IPS DF 19.7 (cell line): ENCODE measurements around the gene VWA8.
"Not testable (repeated sequence)": the region's sequence is repeated elsewhere in the genome, so short reads cannot be mapped to it uniquely, and the experiment has no call there.

Source experiments
- DNase-seq: peaks from one replicate; pipeline ENCODE4 v3.0.0-alpha.2; 2013; ENCODE audit warnings: low read depth, low spot score

Gene VWA8

GRCh38 chr13:41647699-41648313 lies 313.1 kb downstream of the VWA8 start:
- not testable (repeated sequence) for DNase-seq

- DNase-seq, result no peak
These were observed 315.6 kb downstream of the VWA8 start for GRCh38 chr13:41645331-41645730.

- no peak for DNase-seq
These were observed 316.2 kb downstream of the VWA8 start for GRCh38 chr13:41644742-41645141.

DNA sequence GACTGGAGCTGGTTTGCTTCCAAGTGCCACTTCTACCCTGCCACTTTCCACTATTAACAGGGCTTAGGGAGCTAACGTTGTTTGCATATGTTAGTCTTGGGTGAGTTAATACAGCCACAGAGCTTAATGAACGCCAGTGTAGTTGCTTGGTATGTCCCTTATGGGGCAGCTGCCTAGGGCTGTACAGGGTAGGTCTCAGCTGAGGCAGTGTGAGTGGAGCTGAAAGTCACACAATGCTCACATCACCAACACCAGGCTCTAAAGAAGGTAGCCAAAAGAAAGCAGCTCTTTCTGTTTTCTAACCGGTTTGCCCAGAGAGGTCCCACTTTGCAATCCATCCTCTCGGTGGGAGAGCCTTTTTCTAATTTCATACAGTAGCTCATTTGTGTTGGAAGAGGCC lies 317.4 kb downstream of the VWA8 start:
- no peak for DNase-seq

GRCh38 chr13:41641961-41642360 lies 318.9 kb downstream of the VWA8 start:
- no peak for DNase-seq

GRCh38 chr13:41641429-41641828 lies 319.5 kb downstream of the VWA8 start:
- DNase-seq, result no peak

DNA sequence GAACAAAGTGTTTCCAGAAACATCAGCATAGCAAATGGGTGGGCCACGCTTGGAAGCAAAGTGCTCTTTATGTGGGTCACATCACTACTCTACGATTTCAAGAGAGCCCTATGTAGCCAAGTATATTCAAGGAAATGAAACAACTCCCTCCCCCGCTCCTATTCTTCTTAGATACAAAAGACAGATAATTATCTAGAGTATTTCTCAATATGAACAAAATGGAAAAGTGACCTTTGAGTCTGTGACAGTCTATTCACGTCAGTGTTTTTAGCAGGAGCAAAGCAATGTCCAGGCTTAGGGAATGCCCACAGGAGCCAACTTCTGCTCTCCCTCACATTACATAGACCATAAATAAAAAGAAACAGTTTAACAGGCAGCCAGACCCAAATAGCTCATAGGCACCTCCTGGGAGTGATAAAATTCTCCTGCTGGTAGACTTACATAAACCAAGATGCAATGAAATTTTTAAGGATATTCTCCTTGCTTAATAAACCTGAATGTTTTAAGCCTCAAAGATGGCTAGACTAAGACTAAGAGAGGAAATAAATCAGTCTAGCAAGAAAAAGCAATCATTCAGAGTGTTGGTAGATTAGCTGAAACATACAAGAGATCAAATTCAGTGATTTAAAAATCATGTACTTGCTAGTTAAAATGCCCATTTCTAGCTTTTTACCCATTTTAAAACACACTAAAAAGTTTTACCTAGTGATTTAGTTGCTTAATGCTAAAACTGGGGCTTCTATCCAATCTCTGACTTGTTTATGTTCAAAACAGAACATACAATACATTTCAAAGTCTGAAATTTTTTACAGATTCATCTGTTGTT lies 320.7 kb downstream of the VWA8 start:
- DNase-seq, result no peak

GRCh38 chr13:41639237-41639904 lies 321.5 kb downstream of the VWA8 start:
- no peak for DNase-seq

DNA sequence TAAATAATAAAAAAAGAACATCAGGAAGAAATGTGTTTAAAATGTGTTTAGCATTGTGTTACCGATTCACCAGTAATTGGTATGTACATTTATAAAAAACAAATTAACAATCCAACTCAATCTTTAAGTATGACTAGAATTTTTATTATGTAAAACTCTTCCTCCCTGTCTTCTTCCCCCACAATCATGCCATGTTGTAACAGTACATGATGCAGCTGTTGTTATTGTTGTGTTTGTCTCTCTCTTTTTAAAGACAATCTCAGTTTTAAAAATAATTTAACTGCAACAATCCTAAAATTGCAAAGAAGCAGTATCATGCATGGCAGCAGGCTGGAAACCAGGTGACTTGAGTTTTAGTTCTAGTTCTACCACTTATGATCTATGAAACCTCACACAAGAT lies 323.3 kb downstream of the VWA8 start:
- DNase-seq, result no peak

DNA sequence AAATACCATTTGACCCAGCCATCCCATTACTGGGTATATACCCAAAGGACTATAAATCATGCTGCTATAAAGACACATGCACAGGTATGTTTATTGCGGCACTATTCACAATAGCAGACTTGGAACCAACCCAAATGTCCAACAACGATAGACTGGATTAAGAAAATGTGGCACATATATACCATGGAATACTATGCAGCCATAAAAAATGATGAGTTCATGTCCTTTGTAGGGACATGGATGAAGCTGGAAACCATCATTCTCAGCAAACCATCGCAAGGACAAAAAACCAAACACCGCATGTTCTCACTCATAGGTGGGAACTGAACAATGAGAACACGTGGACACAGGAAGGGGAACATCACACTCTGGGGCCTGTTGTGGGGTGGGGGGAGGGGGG lies 323.9 kb downstream of the VWA8 start:
- not testable (repeated sequence) for DNase-seq

- not testable (repeated sequence) for DNase-seq
These were observed 324.3 kb downstream of the VWA8 start for GRCh38 chr13:41636590-41636989.

- DNase-seq, result no peak
These were observed 326.5 kb downstream of the VWA8 start for GRCh38 chr13:41634407-41634806.

- no peak for DNase-seq
These were observed 327.1 kb downstream of the VWA8 start for GRCh38 chr13:41633776-41634175.

DNA sequence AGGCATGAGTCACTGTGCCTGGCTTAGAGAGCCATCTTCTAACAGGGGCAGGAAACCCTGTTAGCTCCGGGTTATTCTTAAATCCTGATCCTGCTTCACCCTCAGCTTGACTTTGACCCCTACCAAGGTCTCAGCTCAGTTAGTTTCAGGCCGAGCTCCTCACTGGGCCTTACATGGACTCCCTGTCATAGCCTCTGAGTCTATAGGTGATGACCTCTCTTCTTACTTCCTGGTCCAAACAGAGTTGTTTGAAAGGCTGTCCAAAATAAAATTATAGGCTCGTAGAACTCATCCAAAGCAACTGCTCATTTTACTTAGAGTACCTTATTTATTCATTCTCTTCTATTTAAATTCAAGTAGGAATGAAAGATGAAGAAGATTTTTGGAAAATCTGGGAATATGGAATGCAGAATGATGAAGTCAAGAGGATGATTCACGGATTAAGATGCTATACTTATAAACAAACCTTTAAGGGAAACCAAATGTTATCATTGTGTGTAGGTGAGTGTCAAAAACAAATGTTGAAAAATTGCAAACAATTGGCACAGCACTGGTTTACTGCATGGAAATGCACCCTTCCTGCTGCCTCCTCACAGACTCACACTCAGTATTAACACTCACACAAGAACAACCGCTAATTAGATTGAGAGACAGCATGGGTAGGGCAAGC lies 329.5 kb downstream of the VWA8 start:
- DNase-seq, result no peak

- no peak for DNase-seq
These were observed 333.5 kb downstream of the VWA8 start for GRCh38 chr13:41627425-41627824.

- DNase-seq, result no peak
These were observed 336.9 kb downstream of the VWA8 start for GRCh38 chr13:41624041-41624440.

DNA sequence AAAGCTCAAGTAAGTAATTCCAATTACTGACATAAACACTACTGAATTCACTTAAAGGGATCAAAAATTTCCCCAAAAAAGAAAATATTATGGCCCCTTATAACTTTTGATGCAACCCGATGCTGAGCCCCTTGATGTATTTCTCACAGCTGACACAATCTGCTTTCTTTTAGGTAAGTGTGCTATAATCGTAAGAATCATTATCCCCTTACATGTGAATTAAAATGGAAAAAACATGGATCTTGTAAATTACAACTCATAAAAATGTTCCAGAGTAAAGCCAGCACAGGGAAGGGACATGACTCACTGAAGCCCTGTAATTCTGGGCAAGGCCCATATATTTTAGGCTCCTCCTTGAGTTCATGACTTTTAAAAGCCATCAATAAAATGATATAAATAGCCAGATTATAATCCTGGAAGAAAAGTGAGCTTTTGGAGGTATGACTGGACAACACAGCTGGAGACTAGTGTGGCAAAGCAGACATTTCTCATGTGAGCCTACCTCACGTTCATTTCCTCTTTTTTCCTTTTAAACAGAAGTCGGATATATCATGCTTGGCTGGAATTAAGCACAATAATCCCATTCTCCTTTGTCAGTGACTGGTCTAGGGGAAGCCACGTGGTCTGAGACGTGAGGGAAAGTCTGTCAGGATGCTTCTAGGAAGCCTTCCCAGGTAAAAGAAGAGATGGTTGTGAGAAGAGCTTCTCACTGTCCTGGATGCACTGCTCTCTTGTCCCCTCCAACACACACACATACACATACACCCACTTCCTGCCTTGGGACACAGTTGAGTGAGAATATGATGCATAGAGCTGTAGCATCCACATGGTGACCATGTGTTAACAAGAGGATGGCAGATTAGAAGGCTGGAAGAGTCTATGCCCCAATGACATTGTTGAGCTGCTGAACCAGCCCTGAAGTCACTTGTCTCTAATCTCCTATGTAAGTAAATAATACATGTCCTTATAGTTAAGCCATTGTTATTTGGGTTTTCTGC lies 338.2 kb downstream of the VWA8 start:
- no peak for DNase-seq

GRCh38 chr13:41621716-41622431 lies 339.0 kb downstream of the VWA8 start:
- no peak for DNase-seq

DNA sequence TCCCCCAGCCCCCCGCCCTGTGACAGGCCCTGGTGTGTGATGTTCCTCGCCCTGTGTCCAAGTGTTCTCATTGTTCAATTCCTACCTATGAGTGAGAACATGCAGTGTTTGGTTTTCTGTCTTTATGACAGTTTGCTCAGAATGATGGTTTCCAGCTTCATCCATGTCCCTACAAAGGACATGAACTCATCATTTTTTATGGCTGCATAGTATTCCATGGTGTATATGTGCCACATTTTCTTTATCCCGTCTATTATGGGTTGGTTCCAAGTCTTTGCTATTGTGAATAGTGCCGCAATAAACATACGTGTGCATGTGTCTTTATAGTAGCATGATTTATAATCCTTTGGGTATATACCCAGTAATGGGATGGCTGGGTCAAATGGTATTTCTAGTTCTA lies 343.3 kb downstream of the VWA8 start:
- DNase-seq, result not testable (repeated sequence)

DNA sequence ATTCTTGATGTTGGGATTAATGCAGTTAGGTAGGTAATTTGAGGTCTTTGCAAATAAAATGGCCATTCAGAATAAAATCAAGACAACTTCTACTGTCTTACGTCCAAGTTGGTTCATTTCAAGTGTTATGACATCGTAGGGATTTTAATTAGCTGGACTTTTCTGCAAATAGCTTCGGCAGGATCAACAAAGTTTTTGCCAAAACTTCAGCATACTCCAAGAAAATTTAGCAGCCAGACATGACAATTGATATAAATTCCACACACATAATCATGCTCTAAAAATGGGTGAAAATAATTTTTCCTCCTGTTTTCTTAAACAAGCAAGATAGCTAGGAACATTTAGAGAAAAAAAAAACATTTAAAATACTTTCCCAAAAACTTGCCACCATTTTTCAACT lies 344.8 kb downstream of the VWA8 start:
- DNase-seq, result no peak
